DMS 273 (cell line): ENCODE results near the gene CENPU.
"Not testable (repeated sequence)": the region's sequence is repeated elsewhere in the genome, so short reads cannot be mapped to it uniquely, and the experiment has no call there.

Experiments used
- DNase-seq: peaks from one replicate; lab custom pipeline; 2025; ENCODE audit not compliant: unreplicated experiment; lab: John Stamatoyannopoulos, UW

The CENPU gene

DNA sequence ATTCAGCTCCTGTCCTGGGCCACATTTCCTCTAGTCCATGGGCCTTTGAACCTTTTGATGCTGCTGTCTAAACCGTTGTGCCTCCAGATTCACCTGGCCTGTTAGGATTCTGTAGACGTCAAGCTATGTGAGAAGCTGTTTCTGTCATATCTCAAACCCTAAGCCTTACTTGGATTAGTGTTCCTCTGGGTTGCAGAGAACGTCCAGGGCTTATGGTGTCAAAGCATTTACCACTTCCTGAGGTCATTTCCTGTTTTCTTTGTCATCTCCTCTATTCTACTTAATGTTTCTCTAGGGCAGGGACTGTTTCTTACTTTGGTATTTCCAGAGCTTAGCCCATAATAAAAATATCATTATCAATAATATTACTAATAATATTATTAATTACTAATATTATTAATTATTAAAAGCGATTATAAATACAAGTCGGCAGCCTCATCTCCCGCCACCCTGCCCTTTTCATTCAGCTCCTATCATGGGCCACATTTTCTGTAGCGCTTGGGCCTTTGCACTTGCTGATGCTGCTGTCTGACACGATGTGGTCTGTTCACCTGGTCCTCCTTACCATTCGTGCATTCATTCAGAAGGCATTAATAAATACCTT is 65.3 kb downstream of the CENPU start:
- no peak for DNase-seq

DNA sequence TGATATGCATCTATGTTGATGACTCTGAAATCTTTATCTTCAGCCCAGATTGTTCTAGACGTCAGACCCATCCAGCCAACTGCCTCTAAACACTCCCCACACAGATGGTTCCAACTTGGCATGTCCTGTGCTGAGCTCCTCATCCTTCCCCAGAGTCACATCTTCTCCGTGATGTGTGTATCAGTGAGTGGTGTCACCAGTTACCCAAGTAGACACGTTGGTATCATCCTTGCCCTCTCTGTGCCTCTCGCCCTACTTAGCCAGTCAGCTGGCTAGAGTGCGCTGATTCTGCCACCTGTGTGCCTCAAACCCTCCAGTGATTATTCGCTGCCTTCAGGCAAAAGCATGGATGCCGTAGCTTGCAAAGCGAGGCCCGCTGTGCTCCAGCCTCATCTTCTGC is 65.8 kb downstream of the CENPU start:
- no peak for DNase-seq

DNA sequence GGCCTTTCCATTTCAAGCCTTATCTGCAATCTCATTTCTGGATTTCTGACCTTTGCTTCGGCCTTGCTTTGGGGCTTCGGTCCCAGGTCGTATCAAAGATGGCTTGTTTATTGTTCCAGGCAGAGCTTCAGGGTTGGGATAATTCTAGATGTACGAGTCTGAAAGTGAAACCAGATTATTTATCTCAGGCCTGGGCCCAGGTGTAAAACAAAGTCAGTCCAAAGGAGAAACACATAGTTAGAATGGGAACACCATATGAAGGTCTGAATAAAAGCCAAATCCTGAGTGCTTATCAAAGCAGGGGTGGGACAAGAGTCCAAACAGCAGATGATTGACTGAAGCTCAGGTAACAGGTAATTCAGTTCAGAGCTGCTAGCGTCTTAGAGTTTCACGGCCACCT is 67.2 kb downstream of the CENPU start:
- DNase-seq: no peak

DNA sequence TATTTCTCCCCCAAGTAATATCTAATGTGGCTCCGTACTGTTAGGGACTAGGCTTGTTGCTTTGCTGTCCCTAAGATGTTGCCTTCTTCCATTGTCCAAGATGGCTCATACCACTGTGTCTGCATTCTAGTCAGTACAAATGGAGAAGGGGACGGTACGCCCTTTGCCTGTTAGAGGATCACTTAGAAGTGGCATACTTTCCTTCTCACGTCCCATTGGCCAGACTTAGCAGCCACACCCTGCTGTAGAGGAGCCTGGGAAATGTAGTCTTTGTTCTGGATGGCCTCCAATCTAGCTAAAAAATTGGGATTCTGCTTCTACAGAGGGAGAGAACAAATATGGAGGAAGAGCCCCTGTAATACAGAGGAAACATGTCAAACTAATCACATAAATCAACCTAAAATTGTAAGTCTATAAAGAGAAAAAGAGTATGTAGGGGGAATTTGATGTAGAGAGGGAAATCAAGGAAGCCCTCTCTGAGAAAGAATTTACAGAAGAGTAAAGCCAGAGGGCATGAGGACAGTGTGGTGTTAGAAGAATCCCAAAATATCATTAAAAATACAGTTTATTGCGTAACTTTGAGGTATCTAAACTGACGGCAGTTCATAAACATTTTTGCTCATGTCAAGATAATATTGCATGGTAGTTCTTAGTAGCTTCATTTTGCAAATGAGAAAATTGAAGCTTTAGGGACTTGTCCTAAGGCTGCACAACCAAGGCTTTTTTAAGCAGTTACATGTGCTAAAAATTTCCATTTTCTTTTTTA is 69.3 kb downstream of the CENPU start:
- DNase-seq: peak; percentile 26

DNA sequence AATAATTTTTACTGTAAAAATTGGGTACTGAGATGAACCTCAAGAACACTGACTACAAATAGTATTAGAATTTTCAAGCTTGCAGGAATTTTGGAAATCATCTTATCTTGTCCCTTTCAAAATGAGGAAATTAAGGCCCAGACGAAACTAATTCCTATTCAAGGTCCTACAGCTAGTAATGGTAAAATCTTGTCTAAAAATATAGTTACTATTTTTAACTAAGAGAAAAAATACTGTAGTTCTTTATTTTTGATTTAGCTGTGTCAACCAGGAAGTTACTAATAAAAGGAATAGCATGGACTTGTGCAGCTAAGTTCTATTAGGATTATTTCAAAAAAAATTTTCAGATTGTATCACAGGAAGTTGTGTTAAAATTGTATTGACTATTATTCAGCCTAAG is 71.7 kb downstream of the CENPU start:
- DNase-seq: no peak

DNA sequence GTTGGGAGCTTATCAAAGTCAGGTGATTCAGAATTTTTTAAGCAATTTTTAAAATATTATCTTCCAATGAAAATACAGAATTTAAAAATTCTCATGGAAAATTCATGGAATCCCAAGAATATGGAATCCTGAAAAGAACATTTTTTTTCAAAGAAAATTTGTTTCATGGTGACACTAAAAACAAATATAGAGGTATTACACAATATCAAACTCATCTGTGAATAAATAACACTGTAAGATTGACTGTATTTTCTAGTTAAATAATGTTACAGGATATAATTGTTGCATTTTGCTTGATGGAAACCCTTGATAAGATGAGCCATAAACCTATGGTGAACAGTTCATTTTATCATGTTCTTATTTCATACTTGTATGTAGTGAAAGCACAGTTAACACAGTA is 72.9 kb downstream of the CENPU start:
- DNase-seq: no peak

DNA sequence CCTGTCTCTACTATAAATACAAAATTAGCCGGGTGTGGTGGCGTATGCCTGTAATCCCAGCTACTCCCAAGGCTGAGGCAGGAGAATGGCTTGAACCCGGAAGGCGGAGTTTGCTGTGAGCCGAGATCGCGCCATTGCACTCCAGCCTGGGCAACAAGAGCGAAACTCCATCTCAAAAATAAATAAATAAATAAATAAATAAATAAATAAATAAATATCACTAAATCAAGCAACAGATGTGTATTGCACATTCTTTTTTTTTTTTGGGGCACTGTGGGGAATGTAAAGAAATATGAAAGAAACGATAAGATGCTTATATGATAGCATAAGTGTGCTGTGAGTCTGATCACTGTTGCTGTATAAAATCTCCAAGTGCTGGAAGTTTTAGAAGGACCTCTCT is 76.1 kb downstream of the CENPU start:
- not testable (repeated sequence) for DNase-seq

DNA sequence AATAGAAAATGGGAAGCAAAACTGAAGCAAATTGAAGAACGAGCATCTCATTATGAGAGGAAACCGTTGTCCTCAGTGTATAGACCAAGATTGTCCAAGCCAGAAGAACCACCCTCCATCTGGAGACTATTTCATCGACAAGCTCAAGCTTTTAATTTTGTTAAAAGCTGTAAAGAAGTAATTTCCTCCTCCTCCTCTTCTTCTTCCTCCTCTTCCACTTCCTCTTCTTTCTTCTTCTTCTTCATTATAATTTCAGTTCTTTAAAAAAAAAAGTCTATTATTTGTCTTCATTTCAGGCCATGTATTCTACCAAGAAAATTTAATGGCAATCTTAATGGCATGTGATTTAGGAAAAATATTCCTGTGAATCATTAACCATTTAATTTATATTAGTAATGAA is 76.8 kb downstream of the CENPU start:
- no peak for DNase-seq

DNA sequence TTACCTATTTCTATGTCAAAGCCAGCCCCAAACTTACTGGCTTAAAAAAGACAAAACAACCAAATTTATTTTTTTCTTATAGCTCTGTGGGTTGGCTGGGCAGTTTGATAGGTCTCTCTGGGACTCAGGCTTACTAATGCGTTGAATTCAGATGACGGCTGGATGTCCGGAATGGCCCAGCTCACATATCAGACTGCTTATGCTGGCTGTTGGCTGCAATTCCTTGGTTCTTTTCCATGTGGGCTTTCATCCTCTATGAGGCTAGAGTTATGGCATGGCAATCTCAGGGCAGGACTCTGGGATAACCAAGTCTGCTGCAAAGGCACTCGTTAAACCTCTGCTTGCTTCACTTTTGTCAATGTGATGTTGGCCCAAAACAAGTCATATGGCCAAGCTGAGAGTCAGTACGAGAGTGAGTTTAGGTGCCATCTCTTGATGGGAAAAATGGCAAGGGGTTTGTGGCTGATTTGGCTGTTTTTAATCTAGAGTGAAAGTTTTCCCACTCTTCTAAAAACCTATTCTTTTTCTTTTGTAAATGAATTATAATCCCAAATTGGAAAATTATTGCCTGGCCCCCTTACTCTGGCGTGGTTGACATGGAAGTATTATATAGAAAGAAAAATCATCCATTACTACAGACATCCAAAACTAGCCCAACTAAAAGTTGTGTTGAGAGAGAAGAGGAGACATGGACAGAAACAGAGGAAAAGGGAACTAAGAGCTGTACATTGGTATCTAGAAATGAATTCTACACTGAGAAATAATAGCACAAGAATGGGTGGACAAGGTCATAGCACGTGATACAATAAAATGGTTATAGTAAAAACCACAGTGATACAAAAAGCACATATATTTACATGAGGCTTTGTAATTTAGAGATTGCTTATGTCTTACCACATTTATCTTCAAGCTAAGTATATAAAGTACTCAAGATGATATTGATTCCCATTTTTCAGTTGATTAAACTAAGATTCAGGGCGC is 77.7 kb downstream of the CENPU start:
- DNase-seq: no peak

DNA sequence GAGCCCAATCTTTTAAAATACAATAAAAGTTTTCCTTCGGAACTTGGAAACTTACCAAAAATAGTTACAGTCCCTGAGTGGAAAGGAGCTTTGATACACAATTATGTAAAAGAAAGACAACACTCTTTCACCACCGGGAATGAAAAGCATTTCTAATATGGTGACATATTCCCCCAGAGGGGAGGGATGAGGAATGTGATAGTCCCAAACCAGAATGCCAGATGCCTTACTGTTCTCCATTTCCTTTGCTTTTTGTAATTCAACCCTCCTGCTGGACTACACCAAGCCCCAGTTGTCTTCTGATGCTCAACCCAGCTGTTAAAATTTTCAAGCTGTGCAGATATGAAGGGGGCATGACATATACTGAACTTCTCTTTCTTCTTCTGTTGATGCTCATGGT is 80.2 kb downstream of the CENPU start:
- DNase-seq: peak; percentile 74

DNA sequence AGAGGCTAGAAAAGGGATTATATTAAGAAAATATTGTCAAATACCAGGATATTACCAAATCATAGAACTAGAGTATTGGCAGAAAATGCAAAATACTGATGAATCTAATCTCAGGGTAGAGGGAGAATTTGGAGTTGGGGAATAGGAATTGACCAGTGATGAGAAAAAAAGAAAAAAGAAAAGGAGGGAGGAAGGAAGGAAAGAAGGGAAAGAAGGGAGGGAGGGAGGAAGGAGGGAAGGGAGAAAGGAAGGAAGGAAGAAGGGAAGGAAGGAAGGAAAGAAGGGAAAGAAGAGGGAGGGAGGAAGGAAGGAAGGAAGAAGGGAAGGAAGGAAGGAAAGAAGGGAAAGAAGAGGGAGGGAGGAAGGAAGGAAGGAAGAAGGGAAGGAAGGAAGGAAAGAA is 81.2 kb downstream of the CENPU start:
- DNase-seq: not testable (repeated sequence)

DNA sequence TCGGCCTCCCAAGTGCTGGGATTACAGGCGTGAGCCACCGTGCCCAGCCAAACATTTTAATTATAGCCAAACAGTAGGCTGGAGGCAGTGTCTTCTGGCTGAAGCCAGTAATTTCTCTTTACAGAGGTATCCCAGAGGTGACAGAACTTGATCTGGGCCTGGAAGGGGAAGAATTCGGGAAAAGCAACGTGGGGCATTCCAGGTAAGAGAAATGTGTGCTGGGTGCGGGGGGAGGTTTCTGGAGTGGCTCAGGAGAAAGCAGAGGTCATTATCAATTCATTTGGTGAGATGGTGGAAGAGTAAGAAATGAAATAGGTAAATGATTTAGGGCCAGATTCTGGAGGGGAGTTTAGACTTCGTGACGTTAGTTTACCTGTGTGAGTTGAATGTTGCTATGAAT is 82.0 kb downstream of the CENPU start:
- no peak for DNase-seq

DNA sequence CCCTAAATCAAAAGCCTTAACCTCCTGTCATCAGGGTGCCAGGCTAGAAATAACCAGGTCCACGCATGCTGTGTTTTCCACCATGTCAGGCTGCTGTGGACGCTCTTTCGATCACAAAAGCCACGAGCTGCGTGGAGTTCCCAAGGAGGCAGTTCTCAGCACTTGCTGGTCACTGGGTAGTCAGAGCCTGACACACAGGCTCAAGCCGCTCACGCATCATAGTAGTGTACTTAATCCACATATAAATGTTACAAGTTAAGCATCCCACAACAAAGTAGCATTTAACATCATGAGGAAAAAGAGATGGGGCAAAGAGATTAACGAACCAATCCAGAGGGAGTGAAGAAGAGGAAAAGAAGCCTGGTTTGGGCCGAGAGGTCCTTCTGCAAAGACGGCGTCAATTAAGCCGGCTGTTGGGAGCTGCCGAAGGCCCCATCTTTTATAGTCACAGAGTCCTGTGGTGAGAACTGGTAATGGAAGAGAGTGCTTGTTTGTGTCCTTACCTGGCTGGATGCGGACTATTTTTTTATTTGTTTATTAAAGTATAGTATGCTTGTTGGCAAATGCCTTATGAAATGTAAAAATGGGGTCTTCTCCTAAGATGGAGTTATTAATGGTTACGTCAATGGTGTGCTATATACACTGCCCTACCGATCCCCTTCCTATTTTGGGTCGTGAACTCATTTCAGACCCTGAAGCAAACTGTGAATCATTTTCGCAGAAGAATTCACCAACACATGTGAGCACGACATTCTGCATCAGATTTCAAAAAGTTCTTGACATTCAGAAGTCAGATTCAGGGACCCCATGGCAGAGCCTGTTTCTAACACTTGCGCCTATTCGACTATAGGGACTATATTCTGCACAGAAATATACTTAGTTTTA is 83.7 kb downstream of the CENPU start:
- peak; percentile 51 for DNase-seq

DNA sequence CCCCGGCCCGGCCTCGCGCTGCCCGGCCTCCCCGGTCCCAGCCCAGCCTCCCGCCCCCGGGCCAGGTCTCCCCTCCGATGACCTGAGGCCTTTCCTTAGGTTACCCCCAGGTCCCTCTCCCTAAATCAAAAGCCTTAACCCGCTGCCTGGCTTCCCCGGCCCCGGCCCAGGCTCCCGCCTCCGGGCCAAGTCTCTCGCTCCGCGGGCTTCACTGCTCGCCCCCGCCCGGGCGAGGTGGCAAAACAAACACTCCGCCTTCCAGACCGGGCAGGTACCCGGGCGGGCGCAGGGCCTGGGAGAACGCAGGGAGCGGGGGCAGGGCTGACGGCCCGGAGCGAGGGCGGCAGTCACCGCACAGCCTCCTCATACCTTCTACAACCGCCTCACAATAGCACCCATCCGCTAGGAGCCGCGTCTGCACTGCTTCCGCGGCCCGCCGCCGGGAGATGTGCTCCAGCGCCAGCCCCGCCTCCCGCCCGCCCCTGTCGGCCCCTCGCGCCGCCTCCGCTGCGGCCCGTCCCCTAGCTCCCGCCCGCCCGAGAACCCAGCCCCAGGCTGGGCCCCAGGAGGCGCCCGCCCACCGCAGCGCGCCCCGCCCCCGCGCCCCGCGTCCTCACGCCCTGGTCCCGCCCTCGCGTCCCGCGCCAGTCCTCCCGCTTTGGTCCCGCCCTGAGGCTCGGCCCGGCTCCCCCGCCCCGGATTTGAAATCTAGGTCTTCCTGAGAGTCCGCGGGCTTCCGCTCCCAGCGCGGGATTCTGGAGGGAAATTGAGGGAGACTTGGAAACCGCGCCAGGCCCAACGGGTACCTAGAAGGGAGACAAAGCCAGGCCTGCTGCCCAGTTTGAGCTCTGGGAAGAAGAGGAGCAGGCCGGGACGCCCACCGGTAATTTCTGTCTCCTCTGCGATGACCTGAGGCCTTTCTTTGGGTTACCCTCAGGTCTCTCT is 84.6 kb downstream of the CENPU start, which contains the start of the genes CASP3 and PRIMPOL:
CASP3 (minus strand) TSS at position 422 of the 945 bp plus-strand sequence. CDS start 10,994 bp downstream, outside the sequence.
PRIMPOL (plus strand) TSS at position 713 of the 945 bp plus-strand sequence. CDS start 7,403 bp downstream, outside the sequence.
- DNase-seq: peak; percentile 96

DNA sequence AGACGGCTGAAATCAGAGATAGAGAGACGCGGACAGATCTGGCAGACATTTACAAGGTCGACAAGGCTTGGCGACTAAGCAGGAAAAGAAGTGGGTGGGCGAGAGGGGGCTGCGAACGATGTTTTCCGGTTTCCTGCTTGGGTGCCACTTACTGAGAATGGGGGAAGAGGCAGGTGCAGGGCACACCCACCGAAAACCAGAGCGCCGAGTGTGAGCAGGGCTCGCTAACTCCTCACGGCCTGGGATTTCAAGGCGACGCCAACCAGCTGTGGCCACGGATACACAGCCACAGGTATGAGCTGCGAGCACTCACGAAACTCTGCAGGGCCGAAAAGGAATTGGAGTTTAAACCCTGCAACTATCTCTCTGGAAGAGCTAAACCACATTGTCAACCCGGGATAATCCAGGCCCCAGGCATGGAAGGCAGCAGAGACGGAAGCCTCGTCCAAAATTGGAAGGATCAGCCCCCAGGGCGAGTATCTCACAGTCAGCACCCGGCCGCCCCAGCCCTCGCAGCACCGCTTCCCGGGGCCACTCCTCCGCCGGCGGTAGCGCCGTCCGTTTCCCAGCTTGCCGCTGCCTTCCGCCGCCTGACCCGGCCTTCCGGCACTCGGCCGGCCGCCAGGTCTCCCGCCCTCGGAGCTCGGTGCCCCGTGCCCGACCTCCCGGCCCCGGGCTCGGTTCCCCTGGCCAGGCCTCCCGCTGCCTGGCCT is 85.4 kb downstream of the CENPU start:
- peak; percentile 66 for DNase-seq

DNA sequence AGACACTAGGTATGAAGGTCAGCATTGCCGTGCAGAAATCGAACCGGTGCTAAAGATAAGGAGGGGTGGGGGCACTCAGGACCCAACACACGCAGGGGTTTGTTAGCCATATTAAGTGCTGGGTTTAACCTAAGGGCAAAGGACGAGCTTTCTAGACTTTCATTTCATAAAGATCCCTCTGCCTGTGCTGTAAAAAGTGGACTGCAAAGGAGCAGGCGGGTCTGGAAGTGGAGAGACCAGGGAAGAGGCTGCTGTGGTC is 85.9 kb downstream of the CENPU start:
- peak; percentile 27 for DNase-seq

DNA sequence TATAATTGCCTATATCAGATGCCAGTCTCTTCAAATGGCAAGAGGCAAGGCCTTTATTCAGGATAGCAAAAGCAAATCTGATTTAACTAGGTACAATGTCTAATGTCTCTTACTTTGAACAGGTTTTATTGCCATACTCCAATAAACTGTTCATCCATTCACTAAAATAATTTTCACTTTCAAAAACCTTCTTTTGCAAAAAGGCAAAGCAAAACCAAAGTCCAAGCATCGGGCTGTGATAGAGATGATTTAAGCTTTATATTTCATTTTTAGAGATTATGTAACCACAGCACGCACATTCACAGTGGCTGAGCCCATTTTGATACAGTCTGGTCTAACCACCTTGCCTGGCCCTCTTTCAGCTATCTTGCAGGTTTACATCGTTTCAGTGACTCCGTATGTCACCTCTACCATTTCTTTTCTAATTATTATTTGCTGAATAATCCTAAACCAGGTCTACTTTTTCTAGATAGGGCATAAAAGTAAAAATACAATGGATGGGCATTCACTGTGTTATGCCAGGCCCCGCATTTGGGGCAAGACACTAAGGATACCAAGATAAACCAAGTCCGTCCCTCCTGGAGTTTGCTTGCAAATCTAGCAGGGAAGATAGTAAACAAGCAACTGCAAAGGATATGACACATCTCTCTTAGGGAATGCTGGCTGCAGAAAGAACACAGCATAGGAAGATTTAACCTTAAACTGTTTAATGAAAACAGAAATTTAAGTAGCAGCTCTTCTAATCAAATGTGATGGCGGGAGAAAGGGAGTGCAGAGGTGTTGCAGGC is 86.4 kb downstream of the CENPU start:
- DNase-seq: no peak
